Nephron (organoid): Measurements from ENCODE around the gene KEL.

Experiments used
- H3K27ac Mint-ChIP-seq, 3 experiments: 2 replicates each; pipeline ENCODE4 v1.8.0; 2020; ENCODE audit warnings: mixed read lengths in 3 of 3, mild to moderate bottlenecking in 2 of 3, moderate library complexity in 1 of 3
- H3K27me3 Mint-ChIP-seq: 2 replicates; pipeline ENCODE4 v1.8.0; 2021; ENCODE audit warnings: low read depth, mild to moderate bottlenecking, moderate library complexity, mixed read lengths
- H3K36me3 Mint-ChIP-seq: 2 replicates; pipeline ENCODE4 v1.8.0; 2020; ENCODE audit warnings: low read depth, mixed read lengths
- H3K4me1 Mint-ChIP-seq: 2 replicates; pipeline ENCODE4 v1.8.0; 2020; ENCODE audit warnings: mixed read lengths
- H3K4me3 Mint-ChIP-seq, 3 experiments: 2 replicates each; pipeline ENCODE4 v1.8.0; 2020; ENCODE audit warnings: mild to moderate bottlenecking in 3 of 3, mixed read lengths in 3 of 3, moderate library complexity in 2 of 3
- H3K9me3 Mint-ChIP-seq: 2 replicates; pipeline ENCODE4 v1.8.0; 2020; ENCODE audit warnings: mixed read lengths
- TF ChIP-seq, protein P1 (sequence below), 3 experiments: fragments of 200-600 bp; sonication (generic); IDR thresholded peaks; one replicate each; pipeline ENCODE4 v1.5.0; 2021; ENCODE audit warnings: antibody characterized with exemption in 3 of 3; ENCODE audit not compliant: unreplicated experiment in 3 of 3

Gene KEL

DNA sequence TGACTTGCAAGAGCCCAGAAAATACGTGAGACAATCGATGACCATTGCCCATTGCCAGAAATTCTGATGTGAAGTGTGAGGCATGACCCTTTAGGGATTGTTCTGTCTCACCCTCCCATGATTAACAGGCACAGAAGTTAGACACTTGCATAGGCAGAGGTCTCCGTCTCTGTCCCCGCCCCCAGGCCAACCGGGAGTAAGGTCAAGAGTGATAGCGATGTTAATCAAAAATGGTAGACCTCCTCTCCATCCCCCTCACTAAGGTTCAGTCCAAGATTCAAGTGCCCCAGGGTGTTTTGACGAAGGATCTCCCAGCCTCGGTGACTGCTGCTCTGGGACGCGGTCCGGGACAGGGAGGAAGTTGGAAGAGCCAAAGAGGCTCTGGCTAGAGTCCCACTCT is 53.9 kb downstream of the KEL start:
- H3K36me3 Mint-ChIP-seq, result no peaks in the 10 kb centered on the region
- TF ChIP-seq, protein P1, sequence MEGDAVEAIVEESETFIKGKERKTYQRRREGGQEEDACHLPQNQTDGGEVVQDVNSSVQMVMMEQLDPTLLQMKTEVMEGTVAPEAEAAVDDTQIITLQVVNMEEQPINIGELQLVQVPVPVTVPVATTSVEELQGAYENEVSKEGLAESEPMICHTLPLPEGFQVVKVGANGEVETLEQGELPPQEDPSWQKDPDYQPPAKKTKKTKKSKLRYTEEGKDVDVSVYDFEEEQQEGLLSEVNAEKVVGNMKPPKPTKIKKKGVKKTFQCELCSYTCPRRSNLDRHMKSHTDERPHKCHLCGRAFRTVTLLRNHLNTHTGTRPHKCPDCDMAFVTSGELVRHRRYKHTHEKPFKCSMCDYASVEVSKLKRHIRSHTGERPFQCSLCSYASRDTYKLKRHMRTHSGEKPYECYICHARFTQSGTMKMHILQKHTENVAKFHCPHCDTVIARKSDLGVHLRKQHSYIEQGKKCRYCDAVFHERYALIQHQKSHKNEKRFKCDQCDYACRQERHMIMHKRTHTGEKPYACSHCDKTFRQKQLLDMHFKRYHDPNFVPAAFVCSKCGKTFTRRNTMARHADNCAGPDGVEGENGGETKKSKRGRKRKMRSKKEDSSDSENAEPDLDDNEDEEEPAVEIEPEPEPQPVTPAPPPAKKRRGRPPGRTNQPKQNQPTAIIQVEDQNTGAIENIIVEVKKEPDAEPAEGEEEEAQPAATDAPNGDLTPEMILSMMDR (IDR thresholded peaks at IDR 0.05; ENCODE audit: unreplicated experiment in 3 of 3), result no peak
- no peak overlapping the region for H3K27ac Mint-ChIP-seq
- H3K4me1 Mint-ChIP-seq, result no peaks in the 10 kb centered on the region
- H3K9me3 Mint-ChIP-seq, result peaks cover 4% of the 10 kb centered on the region
- H3K27me3 Mint-ChIP-seq, result peaks cover 6% of the 10 kb centered on the region
- H3K4me3 Mint-ChIP-seq, result no peak overlapping the region

DNA sequence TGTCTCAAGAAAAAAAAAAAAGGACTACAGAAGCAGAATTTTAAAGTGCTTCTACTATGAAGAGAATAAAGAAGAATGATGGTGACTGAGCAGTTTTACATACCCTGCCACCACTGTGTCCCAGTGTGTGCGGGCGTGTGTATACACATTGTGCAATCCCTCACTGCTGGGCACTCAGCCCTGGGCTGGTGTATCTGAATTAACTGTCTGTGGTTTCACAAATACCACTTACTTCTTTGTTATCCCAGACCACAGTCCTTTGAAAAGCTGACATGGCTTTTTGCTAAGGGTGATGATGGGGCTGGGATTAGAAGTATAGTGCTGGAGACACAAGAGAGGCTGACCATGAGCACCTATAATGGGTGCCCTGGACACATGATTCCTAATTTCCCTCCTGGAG is 55.5 kb downstream of the KEL start:
- Mint-ChIP-seq H3K4me3 (no peak overlapping the region), H3K4me1 (no peaks in the 10 kb centered on the region)
- TF ChIP-seq, protein P1 (IDR thresholded peaks at IDR 0.05; ENCODE audit: unreplicated experiment in 3 of 3), result no peak

DNA sequence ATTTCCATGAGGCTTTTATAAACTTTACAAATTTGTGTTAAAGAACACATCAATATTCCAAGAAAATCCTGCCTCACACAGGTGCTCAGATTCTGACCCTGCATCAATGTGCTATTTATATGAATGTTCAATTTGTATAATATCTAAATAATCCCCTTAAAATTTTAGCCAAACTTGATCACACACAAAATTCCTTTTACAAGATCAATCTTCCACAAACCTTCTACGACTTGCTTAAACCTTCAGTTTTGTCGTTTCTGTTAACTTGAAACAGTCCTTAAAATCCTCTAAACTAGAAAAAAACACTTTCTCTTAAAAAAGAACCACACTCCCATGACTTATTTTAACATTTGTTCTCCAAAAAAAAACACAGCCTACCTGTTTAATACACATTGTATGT is 56.4 kb downstream of the KEL start:
- Mint-ChIP-seq H3K36me3 (no peaks in the 10 kb centered on the region), H3K4me3 (no peak overlapping the region), H3K27ac (no peak overlapping the region), H3K9me3 (peaks cover 9% of the 10 kb centered on the region), H3K4me1 (no peaks in the 10 kb centered on the region), H3K27me3 (peaks cover 7% of the 10 kb centered on the region)
- TF ChIP-seq, protein P1 (IDR thresholded peaks at IDR 0.05; ENCODE audit: unreplicated experiment in 3 of 3), result no peak

More for the DNA sequence above, 55.5 kb downstream of the KEL start:
- Mint-ChIP-seq H3K9me3 (peaks cover 6% of the 10 kb centered on the region), H3K36me3 (no peaks in the 10 kb centered on the region), H3K27me3 (peaks cover 6% of the 10 kb centered on the region), H3K27ac (no peak overlapping the region)

DNA sequence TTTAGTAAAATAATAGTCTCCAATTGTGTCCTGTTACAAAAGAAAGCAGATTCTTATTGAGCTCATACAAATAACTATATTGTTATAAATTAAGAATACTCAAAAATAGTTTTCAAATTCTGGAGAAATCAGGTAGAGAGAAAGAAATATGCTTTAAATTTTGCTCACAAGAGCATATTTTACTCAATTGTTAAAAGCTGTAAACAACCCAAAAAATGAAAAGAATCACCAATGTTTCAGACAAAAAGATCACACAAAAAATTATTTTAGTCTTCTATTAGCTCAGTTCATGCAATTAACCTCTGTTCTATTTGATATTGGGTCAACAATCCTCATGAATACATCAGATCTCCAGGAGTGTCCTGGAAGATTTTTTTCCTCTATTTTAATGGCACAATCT is 58.0 kb downstream of the KEL start:
- Mint-ChIP-seq H3K9me3 (peaks cover 9% of the 10 kb centered on the region), H3K36me3 (no peaks in the 10 kb centered on the region), H3K27ac (no peak overlapping the region), H3K4me3 (no peak overlapping the region), H3K4me1 (no peaks in the 10 kb centered on the region), H3K27me3 (peaks cover 7% of the 10 kb centered on the region)
- TF ChIP-seq, protein P1 (IDR thresholded peaks at IDR 0.05; ENCODE audit: unreplicated experiment in 3 of 3), result no peak

DNA sequence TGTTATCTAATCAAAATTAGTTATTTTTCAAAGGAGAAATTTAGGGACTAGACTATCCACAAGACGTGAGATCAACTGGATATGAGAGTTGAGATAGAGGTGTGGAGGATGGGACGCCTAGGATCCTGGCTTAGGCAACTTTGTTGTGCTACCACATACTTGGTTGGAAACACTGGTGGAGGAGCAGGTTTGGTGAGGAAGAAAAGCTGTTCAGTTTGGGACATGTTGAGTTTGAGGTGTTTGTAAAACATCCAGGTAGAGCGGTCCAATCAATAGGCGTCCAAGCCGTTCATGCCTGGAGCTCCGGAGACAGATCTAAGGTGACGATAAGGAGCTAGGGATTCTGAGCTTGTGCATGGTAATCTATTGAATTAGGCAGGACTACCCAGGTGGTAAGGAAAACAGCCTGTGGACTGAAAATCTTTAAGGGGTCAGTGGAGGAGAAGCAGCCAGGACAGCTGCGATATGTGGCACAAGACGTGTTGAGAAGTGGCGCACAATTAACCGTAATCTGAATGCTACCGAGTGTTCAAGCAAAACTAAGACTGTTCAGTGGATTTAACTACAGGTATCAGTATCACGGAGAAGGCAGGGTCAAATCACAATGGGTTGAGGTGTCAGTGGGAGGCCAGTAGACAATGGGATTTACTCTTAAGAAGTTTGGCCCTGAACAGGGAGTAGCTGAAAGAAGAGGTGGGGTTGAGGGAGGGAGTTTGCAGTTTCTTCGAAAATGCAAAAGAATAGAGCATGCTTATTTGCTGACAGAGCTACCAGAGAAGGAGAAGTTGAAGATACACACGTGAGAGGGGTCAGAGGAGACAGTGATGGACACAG is 60.5 kb downstream of the KEL start:
- Mint-ChIP-seq H3K9me3 (peaks cover 9% of the 10 kb centered on the region), H3K4me3 (no peak overlapping the region), H3K36me3 (no peaks in the 10 kb centered on the region), H3K27me3 (peaks cover 7% of the 10 kb centered on the region), H3K4me1 (no peaks in the 10 kb centered on the region), H3K27ac (no peak overlapping the region)
- TF ChIP-seq, protein P1 (IDR thresholded peaks at IDR 0.05; ENCODE audit: unreplicated experiment in 3 of 3), result no peak

DNA sequence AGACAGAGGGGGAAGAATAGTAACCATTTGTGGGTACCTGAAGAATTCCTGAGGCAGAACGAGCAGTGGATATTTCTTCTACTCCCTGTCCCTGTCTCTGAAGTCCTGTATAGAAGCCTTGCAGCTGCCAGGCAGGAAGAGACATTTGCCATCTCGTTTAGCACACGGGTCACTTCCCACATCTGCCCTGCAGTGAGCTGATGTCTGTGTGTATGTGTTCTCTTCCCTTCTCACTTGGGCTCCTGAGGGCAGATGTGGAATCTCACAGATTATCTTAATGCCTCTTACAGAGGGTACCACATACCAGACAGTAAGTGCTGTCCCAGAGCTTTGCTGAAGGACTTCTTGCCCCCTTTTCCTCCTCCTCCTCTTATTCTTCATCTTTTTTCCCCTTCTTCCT is 62.5 kb downstream of the KEL start:
- Mint-ChIP-seq H3K36me3 (no peaks in the 10 kb centered on the region), H3K4me3 (no peak overlapping the region), H3K9me3 (peaks cover 5% of the 10 kb centered on the region), H3K27me3 (peaks cover 7% of the 10 kb centered on the region), H3K4me1 (no peaks in the 10 kb centered on the region), H3K27ac (no peak overlapping the region)
- TF ChIP-seq, protein P1 (IDR thresholded peaks at IDR 0.05; ENCODE audit: unreplicated experiment in 3 of 3), result no peak
